ENCODE measurements around the gene PMF1. TPM values are rescaled to one million over a fixed set of nuclear protein-coding genes. Genes with fewer than 3 reads are reported as not detected.

PMF1 gene
- total RNA-seq, 1 experiment from 2014 or later: 96.6 TPM

DNA sequence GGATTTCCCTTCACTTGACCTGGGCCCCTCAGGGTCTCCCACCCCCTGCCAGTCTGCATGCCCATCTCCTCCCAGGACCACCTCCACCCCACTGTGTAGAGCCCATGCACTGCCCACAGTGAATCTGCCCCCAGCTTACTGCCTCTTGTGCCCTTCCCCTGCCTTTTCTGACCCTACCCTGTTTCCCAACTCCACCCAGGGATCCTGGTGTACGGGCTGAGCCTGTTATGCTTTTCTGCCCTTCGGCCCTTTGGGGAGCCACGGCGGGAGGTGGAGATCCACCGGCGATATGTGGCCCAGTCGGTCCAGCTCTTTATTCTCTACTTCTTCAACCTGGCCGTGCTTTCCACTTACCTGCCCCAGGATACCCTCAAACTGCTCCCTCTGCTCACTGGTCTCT, 73.3 kb downstream of the PMF1 start:
- no TSS peak for BruUV-seq (replicated peaks)
- H3K4me1 ChIP-seq (ENCODE audit: insufficient read depth, low read length, poor library complexity, severe bottlenecking): peaks cover 2% of the 10 kb centered on the region
- TF ChIP-seq CTCF (conservative IDR thresholded peaks at IDR 0.05; ENCODE audit: low read depth, low read length) (no peak), EZH2 (IDR thresholded peaks at IDR 0.05; ENCODE audit: borderline replicate concordance, low read depth, low read length, poor library complexity, severe bottlenecking) (no peak)
- intact Hi-C loops (cut with micrococcal nuclease; ENCODE audit: unreplicated experiment): no loop called here
- no peaks in the 10 kb centered on the region for H3K27me3 ChIP-seq (replicated peaks; ENCODE audit: insufficient read depth, low read depth, low read length, poor library complexity)
- ChIA-PET CTCF (interaction anchor here (0.6 kb wide), 1 partner anchor 100 kb away, joined by 8 read pairs; no protein-coding TSS in a partner anchor), POLR2A (ENCODE audit: low non-redundant PET) (no interaction called here)
- no peaks in the 10 kb centered on the region for H3K36me3 ChIP-seq (ENCODE audit: insufficient read depth, low read length, poor library complexity, severe bottlenecking)
- DNase-seq (ENCODE audit: low spot score): no peak
- H3K4me3 ChIP-seq (ENCODE audit: low read depth, low read length, poor library complexity, severe bottlenecking): no peak overlapping the region
- no peaks in the 10 kb centered on the region for H3K9me3 ChIP-seq (ENCODE audit: low read depth, low read length, poor library complexity, severe bottlenecking)
- H3K27ac ChIP-seq (ENCODE audit: low read depth, low read length, poor library complexity, severe bottlenecking): no peak overlapping the region

Other genes with a start within 250 kb of the PMF1 start
- 148 and 161 TPM in 2 replicates for gene ARHGEF2, start 234.5 kb upstream of the PMF1 start, total RNA-seq (2021)
- 220 and 233 TPM in 2 replicates for gene SSR2, start 192.1 kb upstream of the PMF1 start, total RNA-seq (2021)
- 66.6 and 75.2 TPM in 2 replicates for gene UBQLN4, start 159.2 kb upstream of the PMF1 start, total RNA-seq (2021)
- 52.0 and 63.6 TPM in 2 replicates for gene LAMTOR2, start 158.2 kb upstream of the PMF1 start, total RNA-seq (2021)
- 0.47 and 0.66 TPM in 2 replicates for gene RAB25, start 151.8 kb upstream of the PMF1 start, total RNA-seq (2021)
- 90.0 and 92.5 TPM in 2 replicates for gene MEX3A, start 130.5 kb upstream of the PMF1 start, total RNA-seq (2021)
- gene LMNA, start 98.3 kb upstream of the PMF1 start, total RNA-seq (2021): 204 and 225 TPM in 2 replicates
- 0.77 and 0.92 TPM in 2 replicates for gene SEMA4A, start 59.4 kb upstream of the PMF1 start, total RNA-seq (2021)
- 28.9 and 30.9 TPM in 2 replicates for gene SLC25A44, start 18.9 kb upstream of the PMF1 start, total RNA-seq (2021)
- gene BGLAP, start 29.2 kb downstream of the PMF1 start, total RNA-seq (2021): 2.4 and 2.8 TPM in 2 replicates
- gene PAQR6, start 35.0 kb downstream of the PMF1 start, total RNA-seq (2021): 4.1 and 5.4 TPM in 2 replicates
- 107 and 129 TPM in 2 replicates for gene SMG5, start 69.8 kb downstream of the PMF1 start, total RNA-seq (2021)
- gene TMEM79, start 71.3 kb downstream of the PMF1 start, total RNA-seq (2021): 7.0 and 9.1 TPM in 2 replicates
- gene GLMP, start 82.7 kb downstream of the PMF1 start, total RNA-seq (2021): 30.3 and 37.2 TPM in 2 replicates
- not detected in 2 replicates for gene VHLL, start 86.3 kb downstream of the PMF1 start, total RNA-seq (2021)
- 619 and 678 TPM in 2 replicates for gene CCT3, start 125.3 kb downstream of the PMF1 start, total RNA-seq (2021)
- 1.0 TPM in 1 of 2 replicates, not detected in the other for gene TSACC, start 125.5 kb downstream of the PMF1 start, total RNA-seq (2021)
- not detected in 2 replicates for gene RHBG, start 156.2 kb downstream of the PMF1 start, total RNA-seq (2021)

Measured in A673 (cell line).